ENCODE data around the gene RNF225.

DNA sequence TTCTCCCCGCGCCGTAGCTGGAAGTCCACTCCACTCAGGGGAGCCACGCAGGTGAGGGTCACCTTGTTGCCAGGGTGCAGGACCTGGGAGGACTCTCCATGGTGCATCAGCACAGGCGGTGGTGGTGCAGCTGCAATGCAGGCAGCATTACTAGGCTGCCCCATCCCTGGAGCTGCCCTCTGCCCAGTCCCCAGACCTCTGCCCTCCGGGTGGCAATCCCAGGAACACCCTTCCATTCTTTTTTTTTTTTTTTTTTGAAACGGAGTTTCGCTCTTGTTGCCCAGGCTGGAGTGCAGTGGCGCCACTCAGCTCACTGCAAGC, 43.9 kb upstream of the RNF225 start:
- TF ChIP-seq EZH2 (IDR thresholded peaks at IDR 0.05; ENCODE audit: borderline replicate concordance) (no peak), EZH2phosphoT487 (IDR thresholded peaks at IDR 0.05; ENCODE audit: low read depth, severe bottlenecking, unreplicated experiment) (no peak)
- TF ChIP-seq, protein P1, sequence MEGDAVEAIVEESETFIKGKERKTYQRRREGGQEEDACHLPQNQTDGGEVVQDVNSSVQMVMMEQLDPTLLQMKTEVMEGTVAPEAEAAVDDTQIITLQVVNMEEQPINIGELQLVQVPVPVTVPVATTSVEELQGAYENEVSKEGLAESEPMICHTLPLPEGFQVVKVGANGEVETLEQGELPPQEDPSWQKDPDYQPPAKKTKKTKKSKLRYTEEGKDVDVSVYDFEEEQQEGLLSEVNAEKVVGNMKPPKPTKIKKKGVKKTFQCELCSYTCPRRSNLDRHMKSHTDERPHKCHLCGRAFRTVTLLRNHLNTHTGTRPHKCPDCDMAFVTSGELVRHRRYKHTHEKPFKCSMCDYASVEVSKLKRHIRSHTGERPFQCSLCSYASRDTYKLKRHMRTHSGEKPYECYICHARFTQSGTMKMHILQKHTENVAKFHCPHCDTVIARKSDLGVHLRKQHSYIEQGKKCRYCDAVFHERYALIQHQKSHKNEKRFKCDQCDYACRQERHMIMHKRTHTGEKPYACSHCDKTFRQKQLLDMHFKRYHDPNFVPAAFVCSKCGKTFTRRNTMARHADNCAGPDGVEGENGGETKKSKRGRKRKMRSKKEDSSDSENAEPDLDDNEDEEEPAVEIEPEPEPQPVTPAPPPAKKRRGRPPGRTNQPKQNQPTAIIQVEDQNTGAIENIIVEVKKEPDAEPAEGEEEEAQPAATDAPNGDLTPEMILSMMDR (IDR thresholded peaks at IDR 0.05; ENCODE audit: poor library complexity): no peak

Data from hepatocyte (in vitro differentiated cells).